Measurements from ENCODE around the gene TMEM161A. TPM values are rescaled to one million over a fixed set of nuclear protein-coding genes. Genes with fewer than 3 reads are reported as not detected.
"Not testable (repeated sequence)": the region's sequence is repeated elsewhere in the genome, so short reads cannot be mapped to it uniquely, and the experiment has no call there.

The TMEM161A gene
- polyA plus RNA-seq, 4 donors, result 24.7 to 46.3 (median 31.9) TPM

- no peak for DNase-seq (ENCODE audit: low read depth in 4 of 4, low spot score in 3 of 4)
Measured at GRCh38 chr19:19157808-19158207, 19.5 kb upstream of the TMEM161A start.

GRCh38 chr19:19155495-19156219 lies 17.4 kb upstream of the TMEM161A start:
- no peak for DNase-seq (ENCODE audit: low read depth in 4 of 4, low spot score in 3 of 4)

GRCh38 chr19:19154768-19155494 lies 16.7 kb upstream of the TMEM161A start:
- DNase-seq (ENCODE audit: low read depth in 4 of 4, low spot score in 3 of 4), result no peak

- DNase-seq (ENCODE audit: low read depth in 4 of 4, low spot score in 3 of 4), result no peak
Measured at GRCh38 chr19:19152668-19153384, 14.5 kb upstream of the TMEM161A start.

GRCh38 chr19:19151418-19151817 lies 13.1 kb upstream of the TMEM161A start:
- no peak for DNase-seq (ENCODE audit: low read depth in 4 of 4, low spot score in 3 of 4)

- DNase-seq (ENCODE audit: low read depth in 4 of 4, low spot score in 3 of 4), result no peak
Measured at GRCh38 chr19:19149435-19149834, 11.2 kb upstream of the TMEM161A start.

- not testable (repeated sequence) for DNase-seq (ENCODE audit: low read depth in 4 of 4, low spot score in 3 of 4)
Measured at GRCh38 chr19:19148504-19148903, 10.2 kb upstream of the TMEM161A start.

- DNase-seq (ENCODE audit: low read depth in 4 of 4, low spot score in 3 of 4), result no peak
Measured at GRCh38 chr19:19147344-19147743, 9.1 kb upstream of the TMEM161A start.

- no peak for DNase-seq (ENCODE audit: low read depth in 4 of 4, low spot score in 3 of 4)
Measured at GRCh38 chr19:19146865-19147264, 8.6 kb upstream of the TMEM161A start.

GRCh38 chr19:19145684-19146608 lies 7.7 kb upstream of the TMEM161A start:
- peak; percentile 40 to 51 (median 42) for DNase-seq (ENCODE audit: low read depth in 4 of 4, low spot score in 3 of 4)

GRCh38 chr19:19145281-19145680 lies 7.0 kb upstream of the TMEM161A start:
- DNase-seq (ENCODE audit: low read depth in 4 of 4, low spot score in 3 of 4), result no peak

- DNase-seq (ENCODE audit: low read depth in 4 of 4, low spot score in 3 of 4), result no peak
Measured at GRCh38 chr19:19142347-19142746, 4.1 kb upstream of the TMEM161A start.

- no peak for DNase-seq (ENCODE audit: low read depth in 4 of 4, low spot score in 3 of 4)
Measured at GRCh38 chr19:19140476-19140875, 2.2 kb upstream of the TMEM161A start.

- DNase-seq (ENCODE audit: low read depth in 4 of 4, low spot score in 3 of 4), result no peak
Measured at GRCh38 chr19:19139876-19140229, 1.6 kb upstream of the TMEM161A start.

- no peak for DNase-seq (ENCODE audit: low read depth in 4 of 4, low spot score in 3 of 4)
Measured at GRCh38 chr19:19137556-19138108, 646 bp downstream of the TMEM161A start.

GRCh38 chr19:19135713-19136112 lies 2.6 kb downstream of the TMEM161A start:
- not testable (repeated sequence) for DNase-seq (ENCODE audit: low read depth in 4 of 4, low spot score in 3 of 4)

- peak in 1 of 4 donors; percentile 56 for DNase-seq (ENCODE audit: low read depth in 4 of 4, low spot score in 3 of 4)
Measured at GRCh38 chr19:19134687-19135158, 3.6 kb downstream of the TMEM161A start.

- no peak for DNase-seq (ENCODE audit: low read depth in 4 of 4, low spot score in 3 of 4)
Measured at GRCh38 chr19:19133985-19134384, 4.3 kb downstream of the TMEM161A start.

GRCh38 chr19:19132912-19133311 lies 5.4 kb downstream of the TMEM161A start:
- DNase-seq (ENCODE audit: low read depth in 4 of 4, low spot score in 3 of 4), result no peak

GRCh38 chr19:19131989-19132388 lies 6.3 kb downstream of the TMEM161A start:
- no peak for DNase-seq (ENCODE audit: low read depth in 4 of 4, low spot score in 3 of 4)
